GM12878 (cell line): ENCODE results near the gene LBH. TPM values are rescaled to one million over a fixed set of nuclear protein-coding genes. Genes with fewer than 3 reads are reported as not detected.
A peak's percentile ranks its signal among the peaks of the same experiment; 100 is the strongest.

ENCODE experiments used
- ATAC-seq: fragments of 200-7000 bp; cut with Tn5 transposase; 3 replicates; pipeline ENCODE4 v1.9.1; 2020; ENCODE audit warnings: mild to moderate bottlenecking, moderate library complexity
- BruUV-seq: library from RNA; stranded (reverse); fragments of 400-500 nt; replicated peaks from 2 replicates; lab custom pipeline; 2021; lab: Mats Ljungman, UMichigan
- CTCF ChIA-PET: fragments of 300-600 bp; sonication (Branson Sonifier 250); formaldehyde crosslinking; extraction: SDS; loops from one replicate; lab custom pipeline; 2021; ENCODE audit warnings: inconsistent platforms; lab: Yijun Ruan, JAX
- POLR2A ChIA-PET: fragments of 350-600 bp; formaldehyde crosslinking; extraction: SDS; loops from one replicate; lab custom pipeline; 2021; ENCODE audit warnings: inconsistent platforms; lab: Charles Lee
- RAD21 ChIA-PET: fragments of 300-600 bp; sonication (Branson Sonifier 250); formaldehyde crosslinking; loops from one replicate; lab custom pipeline; 2023; ENCODE audit warnings: antibody characterized with exemption; ENCODE audit not compliant: unreplicated experiment; lab: Charles Lee
- SMC1A ChIA-PET: fragments of 300-600 bp; sonication (Branson Sonifier 250); formaldehyde crosslinking; loops from one replicate; lab custom pipeline; 2023; ENCODE audit not compliant: unreplicated experiment, uncharacterized antibody; lab: Charles Lee
- DNase-seq: peaks from one replicate; pipeline ENCODE4 v3.0.0-alpha.2; 2011; ENCODE audit warnings: low read depth, low spot score
- FAIRE-seq: peaks from 3 replicates; lab custom pipeline; 2011; peaks lifted over from hg19 to GRCh38; lab: Jason Lieb, UNC
- H2AFZ ChIP-seq: 2 replicates; pipeline ENCODE4 v1.6.0; 2011; ENCODE audit warnings: low read depth, low read length, control low read depth; ENCODE audit not compliant: control insufficient read depth
- H3K27ac ChIP-seq: 2 replicates; pipeline ENCODE4 v1.5.1; 2011; ENCODE audit warnings: control low read depth; ENCODE audit not compliant: control insufficient read depth, insufficient read depth
- H3K27me3 ChIP-seq, 2 experiments: replicated peaks in 1 of 2; 2 replicates each; pipeline versions ENCODE4 v1.6.0 to v1.6.1; 2011; ENCODE audit warnings: low read length in 1 of 2; ENCODE audit not compliant: control insufficient read depth in 2 of 2, insufficient read depth in 2 of 2
- H3K36me3 ChIP-seq, 2 experiments: 2 replicates each; pipeline ENCODE4 v1.5.1; 2011; ENCODE audit warnings: low read length in 1 of 2; ENCODE audit not compliant: control insufficient read depth in 2 of 2, insufficient read depth in 2 of 2
- H3K4me1 ChIP-seq: 2 replicates; pipeline ENCODE4 v1.6.1; 2011; ENCODE audit warnings: mild to moderate bottlenecking, low read length, moderate library complexity, mixed read lengths; ENCODE audit not compliant: control insufficient read depth, insufficient read depth
- H3K4me2 ChIP-seq: 2 replicates; pipeline ENCODE4 v1.6.0; 2011; ENCODE audit warnings: control low read depth; ENCODE audit not compliant: control insufficient read depth, insufficient read depth
- H3K4me3 ChIP-seq: fragments of 200-600 bp; sonication (generic); 2 replicates; pipeline ENCODE4 v1.5.1; 2016
- H3K79me2 ChIP-seq: 2 replicates; pipeline ENCODE4 v1.6.0; 2011; ENCODE audit warnings: low read length; ENCODE audit not compliant: control insufficient read depth, insufficient read depth
- H3K9ac ChIP-seq: 2 replicates; pipeline ENCODE4 v1.8.0; 2011; ENCODE audit warnings: low read length, control low read depth, mixed read lengths; ENCODE audit not compliant: control insufficient read depth, insufficient read depth
- H3K9me3 ChIP-seq: replicated peaks from 3 replicates; pipeline ENCODE4 v1.5.1; 2011; ENCODE audit warnings: mild to moderate bottlenecking, low read length; ENCODE audit not compliant: control insufficient read depth, insufficient read depth
- H4K20me1 ChIP-seq: 2 replicates; pipeline ENCODE4 v1.6.0; 2011; ENCODE audit not compliant: control insufficient read depth, insufficient read depth
- ETV6 ChIP-seq, 2 experiments: fragments of 450-650 bp in 1 of 2; IDR thresholded peaks in 1 of 2; conservative IDR thresholded peaks in 1 of 2; 2 replicates each; pipeline ENCODE4 v1.6.1; 2014; ENCODE audit warnings: antibody characterized with exemption in 1 of 2, borderline replicate concordance in 1 of 2, low read depth in 1 of 2, mild to moderate bottlenecking in 1 of 2, moderate library complexity in 1 of 2
- EZH2 ChIP-seq: IDR thresholded peaks from 2 replicates; pipeline ENCODE4 v1.6.1; 2012; ENCODE audit warnings: low read depth, mild to moderate bottlenecking, control low read depth, inconsistent platforms, low read length, borderline replicate concordance; ENCODE audit not compliant: control insufficient read depth
- MEF2B ChIP-seq: fragments of 450-650 bp; IDR thresholded peaks from 2 replicates; pipeline ENCODE4 v1.6.1; 2018; ENCODE audit warnings: mild to moderate bottlenecking, moderate library complexity; ENCODE audit not compliant: partially characterized antibody, poor library complexity, severe bottlenecking
- NBN ChIP-seq: fragments of 450-650 bp; IDR thresholded peaks from 2 replicates; pipeline ENCODE4 v1.6.1; 2016
- NR2F1 ChIP-seq: fragments of 450-650 bp; conservative IDR thresholded peaks from 2 replicates; pipeline ENCODE4 v1.6.1; 2017; ENCODE audit warnings: mild to moderate bottlenecking
- PAX5 ChIP-seq: IDR thresholded peaks from 2 replicates; pipeline ENCODE4 v1.6.1; 2011; ENCODE audit warnings: low read depth, low read length, borderline replicate concordance
- RUNX3 ChIP-seq: IDR thresholded peaks from 2 replicates; pipeline ENCODE4 v1.6.1; 2012; ENCODE audit warnings: low read length, inconsistent platforms
- SPI1 ChIP-seq: IDR thresholded peaks from 2 replicates; pipeline ENCODE4 v1.6.1; 2011; ENCODE audit warnings: low read depth, mild to moderate bottlenecking, low read length, moderate library complexity, borderline replicate concordance; ENCODE audit not compliant: insufficient read depth
- ZNF592 ChIP-seq: fragments of 450-650 bp; IDR thresholded peaks from 2 replicates; pipeline ENCODE4 v1.6.1; 2017; ENCODE audit warnings: mild to moderate bottlenecking, moderate library complexity
- ZSCAN29 ChIP-seq: fragments of 450-650 bp; IDR thresholded peaks from 2 replicates; pipeline ENCODE4 v1.6.1; 2017; ENCODE audit warnings: mild to moderate bottlenecking, moderate library complexity
- WGBS: methylation state at CpG from one replicate; pipeline ENCODE4 v1.1.6; 2016; ENCODE audit warnings: low lambda C conversion rate; ENCODE audit not compliant: insufficient replicate concordance, insufficient coverage; ENCODE audit errors: missing lambda C conversion rate; 5-methylcytosine and 5-hydroxymethylcytosine counted together
- in situ Hi-C: fragments of 300-500 bp; cut with MboI; formaldehyde crosslinking; loops from 9 replicates; pipeline ENCODE4 v1.14.3; 2018; ENCODE audit warnings: mixed read lengths
- intact Hi-C: fragments of 100-400 bp; cut with micrococcal nuclease; formaldehyde crosslinking; loops from one replicate; pipeline ENCODE4 v1.14.2; 2022; ENCODE audit not compliant: unreplicated experiment
- polyA plus RNA-seq, 11 experiments: library from polyadenylated mRNA; depleted of rRNA in 4 of 11; unstranded in 6 of 11; stranded (reverse) in 5 of 11; fragments of >200 nt; fragmentation: Nextera tagmentation in 4 of 11; fragmentation: Illumina TruSeq in 1 of 11; extraction: Ambion mirVana in 4 of 11; extraction: Trizol in 1 of 11; gene quantifications; 1 replicate in 1 of 11; 2 replicates in 10 of 11; pipeline versions ENCODE4 v1.2.1 to v1.2.3, GENCODE V29; 2011 to 2016; ENCODE audit warnings: inconsistent platforms in 2 of 11, missing spikeins in 2 of 11, low read depth in 1 of 11
- total RNA-seq, 4 experiments: library from RNA; depleted of rRNA in 3 of 4; stranded (reverse); fragments of >200 nt in 3 of 4; fragmentation: Illumina TruSeq in 1 of 4; extraction: Trizol in 1 of 4; gene quantifications; 2 replicates each; pipeline versions ENCODE4 v1.2.1 to v1.2.3, GENCODE V29; 2013 to 2021

LBH gene
- total and polyA plus RNA-seq, 10 of the 15 experiments (the other 5 are each of a cell fraction or from before 2014, with no cell fraction given) = 9.3 to 133 (median 34.1) TPM

- DNase-seq (no peak), ATAC-seq (no peak), FAIRE-seq (no peak)
- Histone ChIP-seq H3K4me2 (peak overlapping the region; percentile 98; the same call in 1 of the 2 replicates), H3K4me1 (peaks cover 48% of the 10 kb centered on the region), H2AFZ (no peak overlapping the region), H3K4me3 (no peak overlapping the region), H3K27ac (no peak overlapping the region), H4K20me1 (no peaks in the 10 kb centered on the region), H3K27me3 (no peaks in the 10 kb centered on the region), H3K9ac (no peak overlapping the region), H3K9me3 (no peaks in the 10 kb centered on the region), H3K79me2 (no peaks in the 10 kb centered on the region), H3K36me3 (no peaks in the 10 kb centered on the region)
- intact Hi-C loops = no loop called here
- SMC1A ChIA-PET = interaction anchor here (1.1 to 25.4 kb wide), 8 partner anchors 13 to 252 kb away, joined by 3 to 444 read pairs (median 22); partner anchors contain the start of gene LBH
- POLR2A ChIA-PET = interaction anchor here (0.7 to 4.5 kb wide), 9 partner anchors 8 to 224 kb away, joined by 3 to 36 read pairs (median 4); partner anchors contain the start of genes LBH and LCLAT1
- in situ Hi-C loops = no loop called here
- RAD21 ChIA-PET = interaction anchor here (1.3 to 18.4 kb wide), 8 partner anchors 9 to 214 kb away, joined by 4 to 322 read pairs (median 9); partner anchors contain the start of genes LBH and YPEL5
- 61% methylated on average over 5 of the region's 5 CpGs for WGBS
- TF ChIP-seq NR2F1 (no peak), ETV6 (conservative IDR thresholded peaks at IDR 0.05 in 1 of 2, IDR thresholded peaks at IDR 0.05 in 1 of 2; ENCODE audit: borderline replicate concordance in 1 of 2, low read depth in 1 of 2) (peak in 1 of 2 experiments; percentile 85; a peak in 2 of 4 replicates)
- no TSS peak for BruUV-seq
- CTCF ChIA-PET = interaction anchor here (1.1 to 9.2 kb wide), 10 partner anchors 10 to 488 kb away, joined by 3 to 207 read pairs (median 9); no protein-coding TSS in a partner anchor
Measured at GRCh38 chr2:30222636-30223360, 8.5 kb upstream of the LBH start.

GRCh38 chr2:30223413-30223874 lies 7.9 kb upstream of the LBH start:
- peak overlapping the region; percentile 56 for H2AFZ ChIP-seq
- intact Hi-C loops = no loop called here
- no peaks in the 10 kb centered on the region for H4K20me1 ChIP-seq
- TF ChIP-seq ZNF592 (peak; percentile 78), NBN (peak; percentile 59; the same call in 1 of the 2 replicates), MEF2B (peak; percentile 77), RUNX3 (0 out of 2 replicates have a peak, but pooled peaks have one; percentile 27), ZSCAN29 (no peak), EZH2 (no peak), SPI1 (peak; percentile 92), PAX5 (0 out of 2 replicates have a peak, but pooled peaks have one; percentile 29)

More at GRCh38 chr2:30223413-30223874, 7.9 kb upstream of the LBH start:
- H3K4me3 ChIP-seq = no peak overlapping the region
- H3K79me2 ChIP-seq = no peaks in the 10 kb centered on the region
- peak overlapping the region; percentile 98 for H3K4me2 ChIP-seq
- peak overlapping the region; percentile 95 for H3K27ac ChIP-seq
- ChIA-PET SMC1A (interaction anchor here (1.1 to 25.4 kb wide), 9 partner anchors 13 to 488 kb away, joined by 3 to 444 read pairs (median 18); partner anchors contain the start of gene LBH), POLR2A (interaction anchor here (0.5 to 4.5 kb wide), 10 partner anchors 9 to 223 kb away, joined by 3 to 36 read pairs (median 4); partner anchors contain the start of genes LCLAT1 and YPEL5), RAD21 (interaction anchor here (0.9 to 18.4 kb wide), 9 partner anchors 9 to 252 kb away, joined by 3 to 322 read pairs (median 11); partner anchors contain the start of gene LBH), CTCF (interaction anchor here (1.1 to 9.2 kb wide), 8 partner anchors 11 to 488 kb away, joined by 3 to 207 read pairs (median 6); no protein-coding TSS in a partner anchor)
- ATAC-seq (peak; percentile 68), DNase-seq (peak; percentile 55), FAIRE-seq (peak; percentile 31)
- no peaks in the 10 kb centered on the region for H3K27me3 ChIP-seq
- in situ Hi-C loops = no loop called here
- H3K9ac ChIP-seq = no peak overlapping the region
- H3K4me1 ChIP-seq = peaks cover 45% of the 10 kb centered on the region
- H3K9me3 ChIP-seq = no peaks in the 10 kb centered on the region
- H3K36me3 ChIP-seq = no peaks in the 10 kb centered on the region
- no TSS peak for BruUV-seq
- 0% methylated on average over 3 of the region's 3 CpGs for WGBS
